GM12874 (cell line): ENCODE measurements around the gene ENAH.

Source experiments
- TF ChIP-seq, protein P1 (sequence below): IDR thresholded peaks from 2 replicates; pipeline ENCODE4 v1.5.1; 2011; ENCODE audit warnings: low read depth, mild to moderate bottlenecking, control low read depth, low read length, moderate library complexity; ENCODE audit not compliant: insufficient read depth

The ENAH gene

DNA sequence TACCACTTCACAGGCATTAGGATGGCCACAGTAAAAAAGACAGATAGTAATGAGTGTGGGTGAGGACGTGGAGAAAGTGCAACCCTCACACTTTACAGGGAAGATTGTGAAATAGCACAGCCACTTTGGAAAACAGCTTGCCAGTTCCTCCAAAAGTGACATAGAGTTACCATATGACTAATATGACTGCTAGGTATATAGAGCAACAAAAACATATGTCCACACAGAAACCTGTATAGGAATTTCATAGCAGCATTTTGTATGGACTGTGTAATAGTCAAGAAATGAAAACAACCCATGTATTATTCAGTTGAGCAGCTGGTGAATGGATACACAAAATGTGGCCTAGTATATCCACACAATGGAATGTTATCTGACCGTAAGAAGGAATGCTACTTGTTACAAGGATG is 194.7 kb downstream of the ENAH start:
- TF ChIP-seq, protein P1, sequence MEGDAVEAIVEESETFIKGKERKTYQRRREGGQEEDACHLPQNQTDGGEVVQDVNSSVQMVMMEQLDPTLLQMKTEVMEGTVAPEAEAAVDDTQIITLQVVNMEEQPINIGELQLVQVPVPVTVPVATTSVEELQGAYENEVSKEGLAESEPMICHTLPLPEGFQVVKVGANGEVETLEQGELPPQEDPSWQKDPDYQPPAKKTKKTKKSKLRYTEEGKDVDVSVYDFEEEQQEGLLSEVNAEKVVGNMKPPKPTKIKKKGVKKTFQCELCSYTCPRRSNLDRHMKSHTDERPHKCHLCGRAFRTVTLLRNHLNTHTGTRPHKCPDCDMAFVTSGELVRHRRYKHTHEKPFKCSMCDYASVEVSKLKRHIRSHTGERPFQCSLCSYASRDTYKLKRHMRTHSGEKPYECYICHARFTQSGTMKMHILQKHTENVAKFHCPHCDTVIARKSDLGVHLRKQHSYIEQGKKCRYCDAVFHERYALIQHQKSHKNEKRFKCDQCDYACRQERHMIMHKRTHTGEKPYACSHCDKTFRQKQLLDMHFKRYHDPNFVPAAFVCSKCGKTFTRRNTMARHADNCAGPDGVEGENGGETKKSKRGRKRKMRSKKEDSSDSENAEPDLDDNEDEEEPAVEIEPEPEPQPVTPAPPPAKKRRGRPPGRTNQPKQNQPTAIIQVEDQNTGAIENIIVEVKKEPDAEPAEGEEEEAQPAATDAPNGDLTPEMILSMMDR: no peak

GRCh38 chr1:225454733-225455132 is 198.2 kb downstream of the ENAH start:
- TF ChIP-seq, protein P1: no peak

DNA sequence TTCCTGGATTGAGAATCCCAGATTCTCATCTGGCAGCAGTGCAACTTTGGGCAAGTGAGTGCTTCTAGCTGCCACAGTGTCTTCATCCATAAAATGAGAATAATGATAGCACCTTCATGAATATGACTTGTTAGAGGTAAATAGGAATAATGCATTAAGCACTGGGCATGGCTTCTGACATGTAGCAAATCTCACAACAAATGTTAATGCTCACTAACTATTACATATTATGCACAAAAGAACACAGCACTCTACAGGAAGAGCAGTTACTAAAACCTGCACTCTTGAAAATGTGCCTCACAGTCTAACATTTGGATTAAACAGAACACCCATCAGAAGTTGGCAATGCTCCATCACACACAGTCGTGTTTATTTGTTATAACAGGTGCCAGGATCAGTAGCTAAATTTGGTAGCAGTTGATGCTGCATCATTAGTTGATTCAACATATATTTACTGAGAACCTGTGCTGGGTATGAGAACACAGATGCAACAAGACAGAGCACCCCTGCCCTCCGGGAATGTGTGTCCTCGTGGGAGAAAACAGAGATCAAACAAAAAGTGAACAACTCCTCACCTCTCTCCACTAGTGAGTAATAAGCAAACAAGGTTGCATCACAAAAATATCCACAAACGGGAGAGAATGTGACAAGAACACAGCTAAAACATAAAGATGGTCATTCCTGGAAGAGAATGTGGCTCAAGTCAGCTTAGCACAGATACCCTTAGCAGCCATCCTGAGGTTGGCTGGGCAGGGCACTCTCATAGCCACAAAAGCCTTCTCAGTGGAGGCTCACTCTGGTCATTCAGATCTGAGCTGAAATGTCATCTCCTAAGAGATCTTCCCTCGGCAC is 198.9 kb downstream of the ENAH start:
- TF ChIP-seq, protein P1: no peak

DNA sequence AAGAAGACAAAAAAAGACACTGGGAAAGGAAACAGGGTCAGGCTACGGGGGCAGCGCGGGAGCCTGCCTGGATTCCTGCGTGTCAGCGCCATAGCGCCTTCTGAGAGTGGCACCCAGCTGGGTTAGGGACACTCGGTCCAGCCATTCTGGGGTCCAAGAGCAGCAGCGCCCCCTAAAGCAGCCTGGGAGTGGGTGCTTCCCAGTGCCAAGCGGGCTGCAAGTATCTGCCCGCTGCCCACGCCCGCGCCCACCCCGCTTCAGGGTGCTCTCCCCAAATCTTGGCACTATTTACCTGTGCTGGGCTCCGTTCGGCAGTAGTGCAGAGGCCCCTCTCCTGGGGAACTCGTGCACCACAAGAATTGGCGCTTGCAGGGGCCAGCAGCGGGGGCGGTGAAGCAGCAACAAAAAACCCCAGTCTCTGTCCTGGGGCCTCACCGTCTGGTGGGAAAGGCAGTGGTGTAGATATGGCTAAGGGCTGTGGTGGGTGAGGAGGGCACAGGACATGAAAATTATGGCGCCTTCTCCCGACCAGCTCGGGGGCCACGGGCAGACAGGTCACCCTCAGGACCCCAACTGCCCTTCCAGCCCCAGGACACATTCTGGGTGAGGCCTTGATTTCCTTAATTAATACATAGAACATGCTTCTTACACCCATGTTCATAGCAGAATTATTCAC is 200.9 kb downstream of the ENAH start:
- TF ChIP-seq, protein P1: no peak

GRCh38 chr1:225451340-225451739 is 201.6 kb downstream of the ENAH start:
- TF ChIP-seq, protein P1: no peak

GRCh38 chr1:225450491-225451191 is 202.3 kb downstream of the ENAH start:
- TF ChIP-seq, protein P1: no peak

DNA sequence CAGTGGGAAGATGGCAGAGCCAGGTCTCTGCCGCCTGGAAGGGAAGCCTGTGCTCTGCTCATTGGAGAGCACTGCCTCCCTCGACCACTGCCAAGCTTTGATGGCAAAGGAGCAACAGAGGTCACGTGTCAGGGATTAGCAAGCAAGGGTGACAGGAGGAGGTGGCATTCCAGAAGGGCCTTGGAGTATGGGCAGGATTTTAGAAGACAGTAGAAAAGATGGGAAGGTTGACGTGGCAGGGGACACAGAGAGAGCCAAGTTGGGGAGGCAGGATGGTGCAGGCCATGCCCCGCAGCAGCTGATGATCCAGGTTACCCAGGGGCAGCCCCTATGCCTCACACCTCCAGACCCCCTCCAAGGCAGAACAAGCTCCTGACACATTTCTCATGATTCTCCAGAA is 203.1 kb downstream of the ENAH start:
- TF ChIP-seq, protein P1: no peak
